GM21528 (cell line): ENCODE data around the gene CREBL2.
A peak's percentile ranks its signal among the peaks of the same experiment; 100 is the strongest.
"Not testable (repeated sequence)": the region's sequence is repeated elsewhere in the genome, so short reads cannot be mapped to it uniquely, and the experiment has no call there.

ENCODE experiments used
- ATAC-seq: cut with Tn5 transposase; IDR thresholded peaks from one replicate; pipeline ENCODE4 v1.9.1; 2021; ENCODE audit warnings: mild to moderate bottlenecking, moderate library complexity; ENCODE audit not compliant: unreplicated experiment, low FRiP score

Gene CREBL2

DNA sequence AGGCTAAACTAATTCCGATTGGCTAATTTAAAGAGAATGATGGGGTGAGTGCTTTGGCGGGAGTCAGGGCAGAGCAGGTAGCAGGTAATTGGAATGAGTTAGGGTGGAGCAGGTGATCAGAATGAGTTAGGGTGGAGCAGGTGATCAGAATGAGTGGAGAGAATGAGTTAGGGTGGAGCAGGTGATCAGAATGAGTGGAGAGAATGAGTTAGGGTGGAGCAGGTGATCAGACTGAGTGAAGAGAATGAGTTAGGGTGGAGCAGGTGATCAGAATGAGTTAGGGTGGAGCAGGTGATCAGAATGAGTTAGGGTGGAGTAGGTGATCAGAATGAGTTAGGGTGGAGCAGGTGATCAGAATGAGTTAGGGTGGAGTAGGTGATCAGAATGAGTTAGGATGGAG, 15.7 kb upstream of the CREBL2 start:
- ATAC-seq: not testable (repeated sequence)

DNA sequence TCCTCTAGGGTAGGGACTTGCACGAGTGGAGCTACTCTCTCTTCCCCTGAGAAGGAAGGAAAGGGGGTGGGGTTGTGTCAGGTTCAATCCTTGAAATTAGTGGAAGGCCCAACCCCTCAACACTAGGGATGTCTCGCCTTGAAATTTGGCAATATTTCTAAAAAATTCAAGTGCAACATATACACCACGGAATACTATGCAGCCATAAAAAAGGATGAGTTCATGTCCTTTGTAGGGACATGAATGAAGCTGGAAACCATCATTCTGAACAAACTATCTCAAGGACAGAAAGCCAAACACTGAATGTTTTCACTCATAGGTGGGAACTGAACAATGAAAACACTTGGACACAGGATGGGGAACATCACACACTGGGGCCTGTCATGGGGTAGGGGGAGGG, 15.1 kb upstream of the CREBL2 start:
- not testable (repeated sequence) for ATAC-seq

DNA sequence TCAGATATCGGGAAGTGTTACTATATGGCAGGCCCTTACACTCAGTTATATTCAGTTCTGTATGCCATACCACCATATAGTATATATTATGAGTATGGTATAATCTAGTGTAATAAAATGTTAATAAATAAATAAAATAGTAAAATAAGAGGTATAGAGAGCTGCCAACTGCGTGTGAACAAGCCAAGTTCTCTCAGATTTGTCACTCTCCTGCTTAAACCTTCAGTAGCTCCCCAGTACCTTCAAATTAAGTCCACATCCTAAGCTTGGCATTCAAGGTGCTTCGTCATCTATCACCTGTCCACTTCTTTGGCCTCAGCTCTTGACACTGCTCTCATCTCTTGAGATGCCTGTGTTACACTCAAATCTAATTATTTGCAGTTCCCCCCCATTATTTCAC, 12.8 kb upstream of the CREBL2 start:
- no peak for ATAC-seq

DNA sequence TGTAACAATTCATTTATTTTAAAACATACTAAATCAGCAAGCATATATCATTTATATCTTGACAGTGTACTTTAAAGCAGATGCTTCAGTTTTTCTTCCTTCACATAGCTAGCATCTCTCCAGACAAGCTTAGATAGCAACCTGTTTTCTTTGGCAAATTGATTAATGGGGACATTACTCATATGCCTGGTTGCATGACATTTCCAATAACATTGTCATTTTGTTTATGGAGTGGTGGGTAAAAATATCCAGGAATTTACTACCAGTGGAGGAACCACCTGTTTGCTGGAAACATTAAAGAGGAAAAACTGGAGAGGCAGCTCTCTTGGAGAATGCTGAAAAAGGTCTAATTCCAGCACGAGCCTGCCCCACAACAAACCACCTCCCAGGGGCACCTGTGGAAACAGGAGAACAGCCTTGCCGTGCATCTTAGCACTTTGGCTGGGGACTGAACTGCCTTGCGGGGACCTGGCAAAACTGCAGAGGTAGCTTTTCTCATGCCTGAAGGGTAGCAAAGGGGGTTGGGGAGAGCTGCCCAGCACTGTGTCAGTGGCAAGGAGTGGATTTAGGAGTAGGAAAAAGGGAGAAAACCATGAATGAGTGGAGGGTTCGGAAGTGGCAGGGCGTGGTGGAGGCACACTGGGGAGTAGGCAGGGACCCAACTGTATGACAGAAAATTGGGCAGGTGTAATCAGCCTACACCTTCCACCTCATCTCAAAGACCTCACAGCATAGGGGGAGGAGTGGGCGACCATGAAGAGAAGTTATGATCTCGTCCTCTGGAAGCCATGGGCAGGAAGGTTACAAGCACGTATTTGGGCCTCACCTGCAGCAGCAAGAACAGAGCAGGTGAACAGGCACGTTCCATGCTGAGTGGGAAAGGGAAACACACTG, 11.7 kb upstream of the CREBL2 start:
- ATAC-seq: no peak

DNA sequence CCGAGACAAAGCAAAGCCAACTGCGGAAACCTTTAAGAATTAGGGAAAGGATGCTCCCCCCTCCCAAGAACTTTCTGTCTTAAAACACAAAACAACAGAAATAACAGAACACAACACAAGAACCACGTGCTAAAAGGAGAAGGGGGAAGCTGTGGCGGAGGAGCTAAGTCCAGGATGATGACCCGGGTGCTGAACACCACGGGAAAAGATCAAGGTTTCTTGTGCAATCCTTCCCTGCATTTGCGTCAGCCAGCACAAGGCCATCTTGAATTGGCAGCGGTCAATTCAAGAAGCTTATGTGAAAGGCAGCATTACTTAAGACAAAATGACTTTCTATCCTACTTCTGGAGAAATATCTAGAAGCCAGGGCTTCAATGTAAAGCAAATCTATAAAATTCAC, 11.0 kb upstream of the CREBL2 start:
- ATAC-seq: no peak

DNA sequence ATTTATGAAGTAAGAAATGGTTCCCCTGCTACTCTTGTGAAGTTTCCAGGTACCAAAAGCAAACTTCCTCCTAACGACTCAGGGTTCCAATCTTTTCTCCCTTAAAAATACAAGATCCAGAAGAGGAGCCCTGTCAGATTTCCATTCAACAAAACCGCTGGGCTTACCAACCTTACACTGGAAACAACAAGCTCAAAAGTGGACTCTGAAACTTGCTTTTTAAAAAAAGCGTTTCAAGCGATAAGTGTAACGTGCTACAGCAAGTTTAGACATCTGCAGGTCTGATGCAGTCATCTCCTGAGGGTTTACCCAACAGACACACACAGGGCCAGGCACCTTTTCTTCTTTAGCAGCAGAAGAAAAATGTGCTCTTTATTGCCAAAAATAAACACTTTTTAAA, 6.9 kb upstream of the CREBL2 start:
- no peak for ATAC-seq

DNA sequence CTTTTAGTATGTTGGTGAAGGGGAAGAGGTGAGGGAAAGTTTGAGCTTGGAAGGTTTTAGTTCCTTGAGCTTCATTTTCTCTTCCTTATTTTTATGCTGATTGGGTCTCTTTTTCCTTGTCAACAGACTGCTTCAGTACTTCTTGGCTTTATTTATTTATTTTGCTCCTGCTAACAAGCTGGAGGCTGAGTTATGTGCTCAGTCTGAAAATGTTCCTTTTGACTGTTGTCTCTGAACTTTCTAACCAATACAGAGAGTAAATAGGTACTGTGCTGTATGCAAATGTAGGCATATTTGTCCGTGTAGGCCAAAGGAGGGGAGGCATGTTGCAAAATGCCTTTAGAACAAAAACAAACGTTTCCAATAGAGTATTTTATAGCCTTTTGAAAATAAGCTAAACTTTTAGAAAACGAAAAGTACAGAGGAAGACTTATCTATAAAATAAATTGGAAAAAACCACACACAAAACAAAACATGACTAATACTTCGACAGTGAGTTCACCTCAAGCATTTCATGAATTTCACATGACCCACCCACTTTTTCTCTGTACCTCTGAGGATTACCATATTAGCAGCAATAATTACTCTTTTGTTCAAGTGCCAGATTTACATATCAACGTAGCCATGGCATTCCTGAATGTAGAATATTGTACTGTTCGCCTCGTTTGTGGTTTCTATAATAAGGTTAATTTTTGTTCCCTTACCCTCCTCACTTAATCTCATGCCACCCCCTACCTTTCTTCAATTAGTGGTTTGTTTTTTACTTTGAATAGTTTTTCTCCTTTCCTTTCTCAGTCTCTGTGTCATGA, 4.7 kb upstream of the CREBL2 start:
- no peak for ATAC-seq

DNA sequence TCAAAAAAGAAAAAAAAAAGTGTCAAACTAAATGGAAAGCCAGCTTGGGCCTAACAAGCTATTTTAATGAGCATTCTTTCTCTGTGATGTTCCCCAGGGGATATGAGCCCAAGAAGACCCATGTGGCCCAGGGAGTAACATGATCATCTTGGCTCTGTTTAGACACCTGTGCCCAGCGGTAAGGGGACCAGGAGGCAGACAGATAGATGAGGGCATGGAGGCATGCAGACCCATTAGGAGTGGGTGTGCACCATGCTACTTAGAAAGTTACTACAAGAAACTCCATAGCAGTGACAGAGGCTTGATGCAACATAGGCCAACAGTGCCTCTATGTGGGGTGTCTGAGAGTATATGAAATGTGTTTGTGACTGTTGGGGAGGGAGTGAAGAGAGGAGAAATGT, 3.1 kb upstream of the CREBL2 start:
- ATAC-seq: no peak

DNA sequence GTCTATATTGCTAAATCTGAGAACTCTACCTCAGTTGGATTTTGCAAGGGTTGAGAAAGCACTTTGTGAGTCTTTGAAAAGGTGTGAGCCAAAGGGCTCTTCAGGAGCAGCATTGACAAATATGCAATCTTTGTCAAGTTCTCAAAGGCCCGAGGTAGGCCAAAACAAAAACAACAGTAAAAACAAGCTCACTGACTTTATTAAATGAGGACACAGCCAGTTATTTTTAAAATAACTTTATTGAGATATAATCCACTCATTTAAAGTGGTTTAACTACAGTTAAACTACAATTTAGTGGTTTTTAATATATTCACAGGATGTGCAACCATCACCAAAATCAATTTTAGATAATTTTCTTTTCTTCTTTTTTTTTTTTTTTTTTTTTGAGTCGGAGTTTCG, 2.0 kb upstream of the CREBL2 start:
- ATAC-seq: no peak

DNA sequence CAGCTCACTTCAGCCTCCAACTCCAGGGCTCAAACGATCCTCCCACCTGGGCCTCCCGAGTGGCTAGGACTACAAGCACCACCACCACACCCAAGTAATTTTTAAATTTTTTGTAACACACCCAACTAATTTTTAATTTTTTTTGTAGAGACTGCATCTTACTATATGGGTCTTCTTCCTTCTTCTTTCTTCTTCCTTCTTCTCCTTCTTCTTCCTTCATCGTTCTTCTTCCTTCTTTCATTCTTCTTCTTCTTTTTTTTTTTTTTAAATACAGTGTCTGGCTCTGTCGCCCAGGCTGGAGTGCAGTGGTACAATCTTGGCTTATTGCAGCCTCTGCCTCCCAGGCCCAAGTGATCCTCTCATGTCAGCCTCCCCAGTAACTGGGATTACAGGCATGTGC, 965 bp upstream of the CREBL2 start:
- ATAC-seq: no peak

DNA sequence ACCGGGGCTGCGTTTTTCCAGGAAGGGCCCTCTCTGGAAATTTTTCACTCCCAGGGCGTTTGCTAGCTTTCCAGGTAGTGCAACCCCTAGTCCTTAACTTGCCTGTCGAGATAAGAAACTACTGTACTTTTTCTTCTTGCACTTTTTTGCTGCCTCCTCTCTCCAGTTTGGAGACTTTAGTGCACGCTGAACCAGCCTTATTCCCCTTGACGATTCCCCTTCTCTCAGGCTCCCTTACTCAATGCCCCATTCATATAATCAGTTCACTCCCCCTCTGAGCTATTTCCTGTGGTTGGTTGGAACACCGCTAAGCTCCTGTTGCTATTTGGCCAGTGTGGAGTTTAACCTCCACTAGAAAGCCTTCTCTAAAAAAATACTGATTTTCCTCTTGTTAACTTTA, 682 bp downstream of the CREBL2 start:
- ATAC-seq: peak; percentile 2

DNA sequence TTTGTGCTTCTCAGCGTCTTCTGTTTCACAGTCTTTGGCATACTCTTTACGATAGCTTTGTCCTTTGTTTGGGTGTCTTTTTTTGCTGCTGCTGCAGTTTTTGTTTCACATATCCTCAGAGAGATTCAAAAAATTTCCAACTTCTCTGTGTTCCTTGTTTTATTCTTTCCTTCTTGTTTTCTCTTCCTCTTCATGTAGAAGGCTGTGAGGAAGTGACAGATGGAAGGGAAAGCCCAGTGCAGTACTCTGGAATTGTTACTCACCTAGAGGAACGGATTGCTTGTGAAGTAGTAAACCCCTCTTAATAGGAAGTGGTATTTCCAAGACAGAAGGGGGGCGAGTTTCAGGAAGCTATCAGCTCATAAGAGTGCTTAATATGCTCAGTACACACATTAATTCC, 1.7 kb downstream of the CREBL2 start:
- no peak for ATAC-seq

DNA sequence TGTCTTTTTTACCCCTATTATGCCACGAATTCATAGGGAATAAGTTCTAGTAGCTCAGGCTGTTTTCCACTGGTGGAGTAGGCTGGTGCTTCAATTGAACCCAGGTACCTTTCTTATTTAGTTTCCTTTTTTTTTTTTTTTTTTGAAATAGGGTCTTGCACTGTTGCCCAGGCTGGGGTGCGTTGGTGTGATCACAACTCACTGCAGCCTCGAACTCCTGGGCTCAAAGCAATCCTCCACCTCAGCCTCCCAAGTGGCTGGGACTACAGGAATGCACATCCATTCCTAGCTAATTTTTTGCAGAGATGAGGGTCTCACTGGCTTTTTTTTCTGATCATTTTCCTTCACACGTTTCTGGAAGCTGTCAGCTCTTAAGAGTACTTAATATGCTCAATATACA, 2.7 kb downstream of the CREBL2 start:
- ATAC-seq: no peak

DNA sequence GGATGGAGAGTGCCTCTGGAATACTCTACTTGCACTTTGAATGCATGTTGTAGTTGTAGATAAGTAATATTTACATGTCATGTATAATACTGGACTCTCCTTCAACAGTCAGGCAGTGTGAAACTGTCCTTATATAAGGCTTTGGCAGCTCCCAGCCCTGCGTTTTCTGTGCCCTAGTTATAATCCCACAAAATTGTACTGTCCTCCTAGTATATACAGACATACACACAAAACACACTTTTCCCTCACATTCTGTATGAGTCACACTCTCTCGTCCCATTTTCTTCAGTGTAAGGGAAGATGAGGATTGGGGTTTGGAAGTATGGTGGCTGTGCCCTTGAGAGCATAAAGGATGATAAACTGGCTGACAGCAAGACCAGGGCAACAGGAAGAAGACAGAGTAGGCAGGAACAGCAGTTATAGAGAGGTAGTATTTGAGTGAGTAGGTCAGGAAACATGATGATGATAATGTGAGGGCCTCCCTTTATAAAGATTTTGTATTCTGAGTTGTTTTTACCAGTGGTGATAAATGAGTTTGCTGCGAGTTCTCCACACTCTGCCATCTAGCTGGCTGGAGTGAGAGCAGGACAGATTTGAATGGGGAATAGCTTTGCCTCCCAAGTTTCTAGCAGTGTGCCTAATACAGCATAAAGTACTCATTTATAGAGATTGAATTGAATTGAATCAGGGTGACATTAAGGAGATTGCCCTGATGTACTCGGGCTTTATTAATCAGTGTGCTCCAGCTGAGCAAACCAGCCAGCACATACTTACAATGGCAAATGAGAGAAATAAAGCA, 5.0 kb downstream of the CREBL2 start:
- no peak for ATAC-seq

DNA sequence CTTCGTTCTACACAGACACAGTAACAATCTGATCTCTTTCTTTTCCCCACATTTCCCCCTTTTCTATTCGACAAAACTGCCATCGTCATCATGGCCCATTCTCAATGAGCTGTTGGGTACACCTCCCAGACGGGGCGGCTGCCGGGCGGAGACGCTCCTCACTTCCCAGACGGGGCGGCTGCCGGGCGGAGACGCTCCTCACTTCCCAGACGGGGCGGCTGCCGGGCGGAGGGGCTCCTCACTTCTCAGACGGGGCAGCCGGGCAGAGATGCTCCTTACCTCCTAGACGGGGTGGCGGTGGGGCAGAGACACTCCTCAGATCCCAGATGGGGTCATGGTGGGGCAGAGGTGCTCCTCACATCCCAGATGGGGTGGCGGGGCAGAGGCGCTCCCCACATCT, 6.4 kb downstream of the CREBL2 start:
- not testable (repeated sequence) for ATAC-seq

DNA sequence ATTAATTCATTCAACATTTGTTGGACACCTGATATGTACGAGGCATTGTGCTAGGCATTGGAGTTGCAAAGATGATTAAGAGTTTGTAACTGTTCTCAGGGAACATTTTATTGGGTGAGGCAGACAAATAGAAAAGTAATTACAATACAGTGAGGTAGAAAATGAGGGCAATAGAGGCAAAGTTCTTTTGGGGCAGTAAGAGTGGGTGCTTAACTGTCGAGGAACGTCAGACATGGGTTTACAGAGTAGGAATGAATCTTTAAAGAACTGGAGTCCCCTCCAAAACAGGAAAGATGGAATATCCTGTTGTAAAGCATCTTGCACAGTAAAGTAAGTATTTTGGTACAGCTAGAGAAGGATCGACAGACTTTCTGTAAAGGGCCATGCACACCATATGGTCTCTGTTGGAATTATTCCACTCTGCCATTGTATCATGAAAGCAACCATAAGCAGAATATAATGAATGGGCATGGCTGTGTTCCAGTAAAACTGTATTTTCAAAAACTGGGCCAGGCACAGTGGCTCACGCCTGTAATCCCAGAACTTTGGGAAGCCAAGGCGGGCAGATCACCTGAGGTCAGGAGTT, 9.1 kb downstream of the CREBL2 start:
- ATAC-seq: no peak

DNA sequence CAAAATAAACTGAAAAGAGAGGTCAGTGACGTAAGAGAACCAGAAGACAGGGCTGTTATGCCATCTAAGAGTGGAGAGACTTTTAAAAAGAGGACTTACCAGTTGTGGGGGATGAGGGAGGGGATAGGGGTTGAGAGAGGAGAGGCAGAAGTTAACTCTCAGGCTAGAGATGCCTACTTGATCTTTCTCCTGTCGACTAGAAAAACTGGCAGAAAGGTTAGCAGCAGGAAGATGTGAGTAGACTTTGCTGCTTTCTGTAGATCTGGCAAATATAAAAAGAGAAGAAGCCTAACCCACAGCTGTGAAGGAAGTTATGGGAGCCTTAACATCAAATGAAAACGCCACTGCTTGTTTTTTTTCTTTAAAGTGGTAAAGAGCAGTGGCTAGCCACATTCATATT, 10.7 kb downstream of the CREBL2 start:
- no peak for ATAC-seq

DNA sequence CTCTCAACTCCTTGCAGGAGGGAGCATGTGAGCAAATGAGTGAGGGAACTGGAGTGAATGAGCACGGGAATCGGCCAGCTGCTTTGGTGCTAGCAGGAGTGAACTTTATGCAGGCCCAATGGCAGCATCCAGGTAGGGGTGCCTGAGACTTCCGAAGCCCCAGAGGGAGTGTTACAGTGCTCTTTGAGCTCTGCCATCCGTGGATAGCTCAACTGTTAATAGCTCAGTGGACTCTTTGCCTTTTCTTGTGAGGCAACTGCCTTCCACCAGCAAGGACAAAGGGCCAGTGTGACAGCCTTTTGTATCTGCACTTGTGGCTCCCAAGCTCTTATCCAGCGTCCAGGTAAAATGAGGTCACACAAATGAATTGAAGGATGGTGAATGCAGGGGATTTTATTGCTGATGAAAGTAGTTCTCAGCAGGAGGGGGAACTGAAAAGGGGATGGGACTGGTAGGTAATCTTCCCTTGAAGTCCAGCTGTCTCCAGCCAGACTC, 12.9 kb downstream of the CREBL2 start:
- no peak for ATAC-seq

DNA sequence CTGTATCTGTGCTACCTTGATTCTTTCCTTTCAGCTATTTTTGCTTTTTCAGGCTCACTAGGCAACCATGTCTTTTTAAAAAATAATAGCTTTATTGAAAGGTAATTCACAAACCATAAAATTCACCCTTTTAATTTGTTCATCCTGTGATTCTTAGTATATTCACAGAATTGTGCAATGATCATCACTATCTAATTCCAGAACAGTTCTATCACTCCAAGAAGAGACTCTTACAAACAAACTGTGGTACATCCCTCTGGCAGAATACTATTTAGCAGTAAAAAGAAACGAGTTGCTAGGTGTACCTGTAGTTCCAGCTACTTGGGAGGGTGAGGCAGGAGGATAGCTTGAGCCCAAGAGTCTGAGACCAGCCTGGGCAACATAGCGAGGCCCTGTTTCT, 14.8 kb downstream of the CREBL2 start:
- no peak for ATAC-seq

DNA sequence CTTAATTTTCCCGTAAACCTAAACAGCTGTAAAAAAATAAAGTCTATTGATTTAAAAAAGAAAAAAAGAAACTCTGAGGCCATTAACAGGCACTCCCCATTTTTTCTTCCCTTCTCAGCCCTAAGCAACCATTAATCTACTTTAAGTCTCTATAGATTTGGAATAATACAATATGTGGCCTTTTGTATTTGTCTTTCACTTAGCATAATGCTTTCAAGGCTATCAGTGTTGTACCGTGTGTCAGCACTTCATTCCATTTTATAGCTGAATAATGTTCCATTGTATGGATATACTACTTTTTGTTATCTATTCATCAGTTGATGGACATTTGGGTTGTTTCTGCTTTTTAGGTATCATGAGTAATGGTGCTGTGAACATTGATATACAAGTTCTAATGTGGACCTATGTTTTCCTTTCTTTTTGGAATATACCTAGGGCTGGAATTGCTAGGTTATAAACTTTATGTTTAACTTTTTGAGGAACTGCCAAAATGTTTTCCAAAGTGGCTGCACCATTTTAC, 15.7 kb downstream of the CREBL2 start:
- no peak for ATAC-seq
